GM19193 (cell line): Measurements from ENCODE around the gene RCSD1.

Source experiments
- POLR2A ChIP-seq: IDR thresholded peaks from 4 replicates; pipeline ENCODE4 v1.6.1; 2011; ENCODE audit not compliant: insufficient read depth, insufficient read length; ENCODE audit errors: extremely low read depth

RCSD1 gene

DNA sequence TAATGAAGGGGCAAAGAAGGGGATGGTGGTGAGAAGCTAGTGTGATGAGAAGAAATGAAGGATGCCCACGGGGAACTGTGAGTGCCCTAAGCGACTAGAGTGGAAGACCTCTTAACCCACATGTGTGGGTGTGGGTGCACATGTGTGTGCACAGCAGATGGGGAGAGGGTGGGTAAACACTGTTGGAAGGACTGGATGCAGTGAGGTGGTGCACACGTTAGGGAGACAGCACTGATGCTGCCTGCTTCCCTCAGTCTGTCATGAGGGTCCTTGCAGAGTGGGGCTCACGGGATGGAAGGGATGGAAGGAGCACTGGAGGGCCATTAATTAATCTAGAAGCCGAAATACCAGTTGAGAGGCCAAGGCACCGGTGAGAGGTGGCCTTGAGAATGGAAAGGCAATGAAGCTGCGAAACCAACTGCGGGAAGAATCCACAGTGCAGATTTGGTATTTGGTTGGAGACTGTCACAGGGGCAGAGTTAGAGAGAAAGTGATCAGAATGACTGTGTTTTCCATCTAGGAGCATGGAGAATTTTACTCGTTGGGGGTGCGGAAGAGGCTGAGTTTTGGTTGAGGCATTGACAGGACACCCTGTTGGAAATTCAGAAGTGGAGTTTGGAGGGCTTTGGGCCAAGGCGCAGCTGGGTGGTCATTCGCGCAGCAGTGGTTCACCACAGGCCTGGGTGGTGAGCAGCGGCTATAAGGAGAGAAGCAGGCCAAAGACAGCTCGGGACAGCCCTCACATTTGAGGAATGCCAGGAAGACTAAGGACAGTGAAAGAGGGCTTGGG is 15.8 kb downstream of the RCSD1 start:
- TF ChIP-seq POLR2A = no peak

- TF ChIP-seq POLR2A = no peak
Observed at GRCh38 chr1:167648252-167648849, 18.3 kb downstream of the RCSD1 start.

- TF ChIP-seq POLR2A = no peak
Observed at GRCh38 chr1:167648978-167649744, 19.1 kb downstream of the RCSD1 start.

GRCh38 chr1:167650269-167651160 is 20.5 kb downstream of the RCSD1 start:
- no peak for TF ChIP-seq POLR2A

GRCh38 chr1:167651161-167651693 is 21.2 kb downstream of the RCSD1 start:
- TF ChIP-seq POLR2A = no peak

DNA sequence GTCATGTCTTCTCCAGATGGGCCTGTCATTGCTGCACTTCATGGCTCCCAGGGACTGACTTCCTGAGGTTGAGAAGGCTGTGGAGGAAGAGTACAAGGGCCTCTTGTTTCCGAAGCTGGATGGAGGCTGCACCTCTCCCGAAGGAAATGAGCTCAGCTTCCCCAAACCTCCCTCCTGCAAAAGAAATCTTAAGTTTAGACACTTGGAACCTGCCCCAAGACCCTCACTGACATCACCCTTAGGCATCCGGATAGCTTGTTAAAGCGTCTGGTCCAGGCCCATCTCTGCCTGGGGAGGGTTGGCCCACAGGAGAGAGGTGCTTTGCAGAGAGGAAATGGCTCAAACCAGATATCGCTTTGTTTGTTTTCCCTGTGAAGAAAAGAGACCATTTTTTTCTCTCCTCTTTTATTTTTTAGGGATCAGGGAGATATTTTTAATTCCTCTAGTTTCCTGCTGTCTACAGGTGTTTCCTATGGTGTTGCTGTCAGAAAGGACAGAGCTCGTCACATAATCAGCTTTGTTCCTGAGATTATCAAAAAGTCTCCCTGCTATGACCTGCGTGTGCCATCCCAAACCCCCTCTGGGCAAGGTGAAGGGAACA is 25.0 kb downstream of the RCSD1 start:
- no peak for TF ChIP-seq POLR2A

DNA sequence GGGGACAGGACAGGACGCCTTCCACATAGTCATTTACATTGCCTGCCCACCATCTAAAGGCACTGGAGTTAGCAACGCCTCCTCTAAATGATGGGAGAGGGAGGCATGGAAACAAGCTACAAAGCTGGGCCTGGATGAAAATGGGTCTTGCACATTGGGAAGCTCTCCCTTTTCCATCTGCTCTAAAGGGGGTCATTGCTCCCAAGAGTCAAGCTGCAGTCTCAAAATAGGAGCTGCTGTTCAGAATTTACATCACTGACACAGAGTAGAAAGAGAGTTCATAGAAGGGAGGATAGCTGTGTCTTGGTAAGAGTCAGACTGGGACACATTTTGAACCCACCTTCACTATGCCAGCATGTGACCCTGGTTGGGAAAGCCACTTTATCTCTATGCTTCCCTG is 26.6 kb downstream of the RCSD1 start:
- TF ChIP-seq POLR2A = no peak

DNA sequence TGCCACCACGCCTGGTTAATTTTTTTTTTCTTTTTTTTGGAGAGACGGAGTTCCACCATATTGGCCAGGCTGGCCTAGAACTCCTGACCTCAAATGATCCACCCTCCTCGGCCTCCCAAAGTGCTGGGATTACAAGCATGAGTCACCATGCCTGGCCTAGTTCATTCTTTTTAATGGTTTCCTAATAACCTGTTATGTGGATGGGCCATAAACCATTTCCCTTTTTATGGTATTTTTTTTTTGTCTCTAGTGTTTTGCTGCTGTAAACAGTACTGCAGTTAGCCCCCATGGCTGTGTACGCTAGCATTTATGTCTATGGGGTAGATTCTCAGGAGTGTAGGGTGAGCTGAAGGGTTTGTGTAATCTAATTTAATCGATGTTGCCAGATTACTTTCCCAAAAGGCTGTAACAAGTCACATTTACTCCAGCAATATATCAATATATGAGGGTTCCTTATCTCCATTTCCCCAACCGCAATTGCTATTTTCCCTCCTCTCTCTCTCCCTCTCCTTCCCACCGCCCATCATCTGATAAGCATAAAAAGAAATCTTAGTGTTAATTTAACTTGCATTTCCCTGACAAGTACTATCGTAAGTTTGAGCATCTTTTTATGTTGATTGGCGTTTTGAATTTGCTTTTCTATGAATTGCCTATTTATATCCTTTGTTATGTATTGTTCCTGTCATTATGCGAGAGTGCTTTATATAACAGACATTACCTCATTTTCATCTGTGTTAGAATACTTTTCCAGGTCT is 28.7 kb downstream of the RCSD1 start:
- TF ChIP-seq POLR2A = no peak

DNA sequence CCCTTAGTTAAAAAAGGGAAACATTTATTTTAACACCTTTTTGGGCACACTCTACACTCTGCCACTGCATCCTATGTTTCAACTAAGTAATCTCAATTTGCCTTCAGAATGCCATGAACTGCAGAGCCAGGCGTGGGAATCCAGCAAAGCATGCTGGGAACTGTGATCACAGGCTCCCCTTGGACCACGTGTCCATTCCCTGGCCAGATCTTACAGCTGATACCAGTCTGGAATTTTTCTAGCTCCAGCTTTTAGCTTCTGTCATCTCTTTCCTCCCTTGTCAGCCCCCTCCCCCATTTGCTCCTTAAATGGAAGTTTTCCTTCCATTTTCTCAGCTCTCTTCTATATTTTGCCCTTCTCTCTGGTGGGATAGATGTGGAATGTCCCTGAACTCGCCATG is 29.4 kb downstream of the RCSD1 start:
- no peak for TF ChIP-seq POLR2A

GRCh38 chr1:167659881-167660280 is 29.8 kb downstream of the RCSD1 start:
- TF ChIP-seq POLR2A = no peak

DNA sequence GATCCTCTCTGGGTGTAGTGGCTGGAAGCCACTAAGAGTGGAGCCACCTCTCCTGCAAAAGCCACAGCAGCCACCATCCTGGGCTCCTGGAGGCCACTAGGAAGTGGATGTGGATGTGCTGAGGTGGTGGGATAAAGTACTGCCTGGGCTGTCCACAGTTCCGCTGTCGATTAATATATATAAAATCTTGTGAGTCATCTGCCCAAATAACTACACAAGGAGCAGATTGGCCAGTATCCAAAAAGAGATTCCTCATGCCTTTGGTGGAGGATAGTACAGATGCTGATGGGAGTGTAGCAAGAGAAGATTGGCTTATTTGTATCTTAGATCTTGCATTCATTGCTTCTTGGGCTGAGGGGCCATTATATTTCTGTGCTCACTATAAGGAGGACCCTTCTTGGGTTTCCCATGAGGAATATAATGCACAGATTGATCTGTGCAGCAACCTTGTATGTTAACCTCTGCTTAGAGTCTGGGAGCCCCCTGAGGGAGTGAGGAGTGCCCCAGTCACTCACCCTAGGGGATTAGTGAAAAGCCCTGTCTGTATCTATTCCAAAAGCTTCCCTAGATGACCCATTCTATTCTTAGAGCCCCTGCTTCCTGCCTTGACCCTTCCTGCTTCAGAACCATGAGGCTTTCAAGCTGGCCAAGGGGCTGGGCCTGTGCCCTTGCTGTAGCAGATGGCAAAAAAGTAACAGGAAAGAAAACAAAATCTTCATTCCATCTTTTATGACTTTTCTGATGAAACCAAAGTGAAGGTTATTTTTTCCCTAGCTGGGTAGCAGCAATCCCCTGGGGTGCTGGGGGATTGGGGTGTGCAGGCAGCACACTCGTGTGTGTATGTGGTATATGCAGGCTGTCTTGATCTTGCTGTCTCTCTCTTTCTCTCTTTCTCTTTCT is 31.7 kb downstream of the RCSD1 start:
- TF ChIP-seq POLR2A = no peak

GRCh38 chr1:167663002-167663772 is 33.2 kb downstream of the RCSD1 start:
- TF ChIP-seq POLR2A = no peak
